ENCODE measurements around the gene FBRSL1. TPM values are rescaled to one million over a fixed set of nuclear protein-coding genes. Genes with fewer than 3 reads are reported as not detected.

The FBRSL1 gene
- total RNA-seq, 1 experiment from 2014 or later = 96.1 TPM

DNA sequence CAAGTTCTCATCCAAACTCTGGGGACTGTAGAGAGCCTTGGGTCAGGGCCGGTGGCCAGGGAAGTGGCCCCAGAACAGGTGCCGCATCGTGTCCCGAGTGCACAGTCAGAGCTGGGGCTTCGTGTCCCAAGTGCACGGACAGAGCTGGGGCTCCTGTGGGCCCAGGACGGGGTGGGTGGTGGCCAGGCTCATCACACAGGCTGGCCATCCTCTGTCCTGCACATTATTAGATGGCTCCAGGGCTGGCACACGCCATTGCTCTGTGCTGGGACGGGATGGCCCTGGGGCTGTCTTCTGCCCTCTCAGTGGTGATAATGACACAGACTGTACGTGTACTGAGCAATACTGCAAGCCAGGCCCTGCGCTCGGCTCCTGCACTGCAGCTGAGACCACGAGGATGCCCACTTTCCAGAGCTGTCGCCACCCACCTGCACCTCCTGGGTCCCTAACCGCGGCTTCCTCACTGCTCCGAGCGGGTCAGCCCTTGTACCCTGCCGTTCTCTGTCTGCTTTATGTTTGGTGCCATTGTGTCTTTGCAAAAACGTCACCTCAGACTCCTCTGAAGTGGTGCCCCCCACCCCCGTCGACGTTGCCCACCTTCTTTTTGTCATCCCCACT lies 1.9 kb downstream of the FBRSL1 start:
- Histone ChIP-seq H3K4me3 (ENCODE audit: low read depth, low read length) (peak overlapping the region; percentile 82), H3K9me3 (no peaks in the 10 kb centered on the region), H3K4me1 (peaks cover 58% of the 10 kb centered on the region), H3K36me3 (ENCODE audit: control insufficient read depth, insufficient read depth, low read length) (no peaks in the 10 kb centered on the region), H3K27me3 (replicated peaks; ENCODE audit: control insufficient read depth, insufficient read depth, low read length) (no peaks in the 10 kb centered on the region)
- Mint-ChIP-seq H3K36me3 (ENCODE audit: insufficient read depth, unreplicated experiment) (peaks cover 27% of the 10 kb centered on the region), H3K27ac (ENCODE audit: unreplicated experiment) (peak overlapping the region; percentile 84), H3K4me1 (ENCODE audit: low read depth, unreplicated experiment) (peaks cover 8% of the 10 kb centered on the region), H3K4me3 (ENCODE audit: unreplicated experiment) (peak overlapping the region; percentile 70), H3K27me3 (ENCODE audit: insufficient read depth, unreplicated experiment) (peaks cover 4% of the 10 kb centered on the region), H3K9me3 (ENCODE audit: unreplicated experiment) (no peaks in the 10 kb centered on the region)
- BruUV-seq (replicated peaks) = no TSS peak
- ChIA-PET POLR2A (no interaction called here), CTCF (interaction anchor here (0.6 kb wide), 1 partner anchor 70 kb away, joined by 3 read pairs; no protein-coding TSS in a partner anchor)
- no peak for TF ChIP-seq CTCF (IDR thresholded peaks at IDR 0.05; ENCODE audit: insufficient read depth in 1 of 2, low read depth in 1 of 2, low read length in 1 of 2, severe bottlenecking in 1 of 2, unreplicated experiment in 1 of 2)
- DNase-seq = no peak
- intact Hi-C loops (cut with micrococcal nuclease; ENCODE audit: unreplicated experiment) = loop anchor here (2.0 to 5.0 kb wide), 3 partner anchors 25 to 70 kb away; no protein-coding TSS in a partner anchor

- Mint-ChIP-seq H3K4me3 (ENCODE audit: unreplicated experiment) (peak overlapping the region; percentile 70), H3K27ac (ENCODE audit: unreplicated experiment) (peak overlapping the region; percentile 84), H3K4me1 (ENCODE audit: low read depth, unreplicated experiment) (peaks cover 8% of the 10 kb centered on the region), H3K9me3 (ENCODE audit: unreplicated experiment) (no peaks in the 10 kb centered on the region), H3K36me3 (ENCODE audit: insufficient read depth, unreplicated experiment) (peaks cover 27% of the 10 kb centered on the region), H3K27me3 (ENCODE audit: insufficient read depth, unreplicated experiment) (peaks cover 2% of the 10 kb centered on the region)
- BruUV-seq (replicated peaks) = no TSS peak
- no peak for TF ChIP-seq CTCF (IDR thresholded peaks at IDR 0.05; ENCODE audit: insufficient read depth in 1 of 2, low read depth in 1 of 2, low read length in 1 of 2, severe bottlenecking in 1 of 2, unreplicated experiment in 1 of 2)
- intact Hi-C loops (cut with micrococcal nuclease; ENCODE audit: unreplicated experiment) = loop anchor here (2.0 to 5.0 kb wide), 3 partner anchors 24 to 70 kb away; no protein-coding TSS in a partner anchor
- no peak overlapping the region for H3K4me3 ChIP-seq (ENCODE audit: low read depth, low read length)
- POLR2A ChIA-PET = no interaction called here
- H3K4me1 ChIP-seq = peaks cover 58% of the 10 kb centered on the region
- no peak for DNase-seq
- no peaks in the 10 kb centered on the region for H3K9me3 ChIP-seq
- CTCF ChIA-PET = no interaction called here
- no peaks in the 10 kb centered on the region for H3K36me3 ChIP-seq (ENCODE audit: control insufficient read depth, insufficient read depth, low read length)
- H3K27me3 ChIP-seq (replicated peaks; ENCODE audit: control insufficient read depth, insufficient read depth, low read length) = no peaks in the 10 kb centered on the region
These were observed 2.6 kb downstream of the FBRSL1 start for GRCh38 chr12:132492522-132492921.

- H3K36me3 ChIP-seq (ENCODE audit: control insufficient read depth, insufficient read depth, low read length) = no peaks in the 10 kb centered on the region
- H3K9me3 Mint-ChIP-seq (ENCODE audit: unreplicated experiment) = no peaks in the 10 kb centered on the region
- no peak for DNase-seq
- H3K9me3 ChIP-seq = no peaks in the 10 kb centered on the region
- H3K4me1 ChIP-seq = peaks cover 58% of the 10 kb centered on the region
- intact Hi-C loops (cut with micrococcal nuclease; ENCODE audit: unreplicated experiment) = loop anchor here (2.0 to 5.0 kb wide), 3 partner anchors 24 to 69 kb away; no protein-coding TSS in a partner anchor
- TF ChIP-seq CTCF (IDR thresholded peaks at IDR 0.05; ENCODE audit: insufficient read depth in 1 of 2, low read depth in 1 of 2, low read length in 1 of 2, severe bottlenecking in 1 of 2, unreplicated experiment in 1 of 2) = no peak
- BruUV-seq (replicated peaks) = no TSS peak
- H3K27me3 Mint-ChIP-seq (ENCODE audit: insufficient read depth, unreplicated experiment) = no peaks in the 10 kb centered on the region
- peak overlapping the region; percentile 84 for H3K27ac Mint-ChIP-seq (ENCODE audit: unreplicated experiment)
- ChIA-PET POLR2A (no interaction called here), CTCF (no interaction called here)
- peaks cover 27% of the 10 kb centered on the region for H3K36me3 Mint-ChIP-seq (ENCODE audit: insufficient read depth, unreplicated experiment)
- peaks cover 8% of the 10 kb centered on the region for H3K4me1 Mint-ChIP-seq (ENCODE audit: low read depth, unreplicated experiment)
- H3K4me3 ChIP-seq (ENCODE audit: low read depth, low read length) = no peak overlapping the region
- H3K4me3 Mint-ChIP-seq (ENCODE audit: unreplicated experiment) = peak overlapping the region; percentile 70
- H3K27me3 ChIP-seq (replicated peaks; ENCODE audit: control insufficient read depth, insufficient read depth, low read length) = no peaks in the 10 kb centered on the region
These were observed 3.0 kb downstream of the FBRSL1 start for GRCh38 chr12:132492951-132493350.

Measured in Caco-2 (cell line).